ENCODE measurements around the gene IL15RA.
"Not testable (repeated sequence)": the region's sequence is repeated elsewhere in the genome, so short reads cannot be mapped to it uniquely, and the experiment has no call there.

Gene IL15RA

DNA sequence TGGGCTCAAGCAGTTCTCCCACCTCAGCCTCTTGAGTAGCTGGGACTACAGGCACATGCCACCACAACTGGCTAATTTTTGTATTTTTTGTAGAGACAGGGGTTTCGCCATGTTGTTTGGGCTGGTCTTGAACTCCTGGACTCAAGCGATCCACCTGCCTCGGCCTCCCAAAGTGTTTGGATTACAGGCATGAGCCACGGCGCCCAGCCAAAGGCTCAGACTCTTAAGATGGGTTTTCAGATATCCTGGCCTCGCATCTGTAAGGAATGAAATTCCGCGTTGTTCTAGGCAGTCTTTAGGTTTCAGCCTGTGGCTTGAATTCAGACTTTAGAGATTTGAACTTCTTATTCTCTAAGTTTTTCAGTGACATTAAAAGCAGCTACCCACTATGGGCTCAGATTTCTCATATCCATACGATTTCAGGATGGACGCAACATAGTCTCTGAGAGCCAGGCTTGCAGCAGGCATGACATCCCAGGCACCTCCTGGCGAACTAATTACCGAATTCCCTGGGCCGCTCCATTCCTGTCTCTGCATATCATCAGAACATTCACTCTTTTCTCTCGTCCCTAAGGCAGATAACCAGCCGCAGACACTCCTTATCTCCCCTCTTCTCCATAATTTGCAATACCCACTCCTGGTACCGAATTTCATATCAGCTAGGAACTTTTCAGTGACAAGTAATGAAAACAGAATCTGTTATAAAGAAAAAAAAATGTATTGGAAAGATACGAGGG, 29.7 kb downstream of the IL15RA start:
- Histone ChIP-seq H2AFZ (ENCODE audit: low read depth) (no peak overlapping the region), H3K9ac (no peak overlapping the region), H3K27me3 (ENCODE audit: insufficient read depth, low read depth) (no peaks in the 10 kb centered on the region), H3K36me3 (ENCODE audit: insufficient read depth) (no peaks in the 10 kb centered on the region), H4K20me1 (ENCODE audit: insufficient read depth) (no peaks in the 10 kb centered on the region), H3K4me1 (ENCODE audit: low read depth, poor library complexity, severe bottlenecking) (no peaks in the 10 kb centered on the region), H3K4me3 (IDR thresholded peaks at IDR 0.05; ENCODE audit: insufficient read depth, low read depth, low read length) (no peak overlapping the region), H3K27ac (no peak overlapping the region), H3K79me2 (ENCODE audit: insufficient read depth, low read depth) (no peaks in the 10 kb centered on the region), H3K4me2 (no peak overlapping the region)
- TF ChIP-seq, protein P1, sequence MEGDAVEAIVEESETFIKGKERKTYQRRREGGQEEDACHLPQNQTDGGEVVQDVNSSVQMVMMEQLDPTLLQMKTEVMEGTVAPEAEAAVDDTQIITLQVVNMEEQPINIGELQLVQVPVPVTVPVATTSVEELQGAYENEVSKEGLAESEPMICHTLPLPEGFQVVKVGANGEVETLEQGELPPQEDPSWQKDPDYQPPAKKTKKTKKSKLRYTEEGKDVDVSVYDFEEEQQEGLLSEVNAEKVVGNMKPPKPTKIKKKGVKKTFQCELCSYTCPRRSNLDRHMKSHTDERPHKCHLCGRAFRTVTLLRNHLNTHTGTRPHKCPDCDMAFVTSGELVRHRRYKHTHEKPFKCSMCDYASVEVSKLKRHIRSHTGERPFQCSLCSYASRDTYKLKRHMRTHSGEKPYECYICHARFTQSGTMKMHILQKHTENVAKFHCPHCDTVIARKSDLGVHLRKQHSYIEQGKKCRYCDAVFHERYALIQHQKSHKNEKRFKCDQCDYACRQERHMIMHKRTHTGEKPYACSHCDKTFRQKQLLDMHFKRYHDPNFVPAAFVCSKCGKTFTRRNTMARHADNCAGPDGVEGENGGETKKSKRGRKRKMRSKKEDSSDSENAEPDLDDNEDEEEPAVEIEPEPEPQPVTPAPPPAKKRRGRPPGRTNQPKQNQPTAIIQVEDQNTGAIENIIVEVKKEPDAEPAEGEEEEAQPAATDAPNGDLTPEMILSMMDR (conservative IDR thresholded peaks at IDR 0.05; ENCODE audit: low read depth, low read length), result no peak

DNA sequence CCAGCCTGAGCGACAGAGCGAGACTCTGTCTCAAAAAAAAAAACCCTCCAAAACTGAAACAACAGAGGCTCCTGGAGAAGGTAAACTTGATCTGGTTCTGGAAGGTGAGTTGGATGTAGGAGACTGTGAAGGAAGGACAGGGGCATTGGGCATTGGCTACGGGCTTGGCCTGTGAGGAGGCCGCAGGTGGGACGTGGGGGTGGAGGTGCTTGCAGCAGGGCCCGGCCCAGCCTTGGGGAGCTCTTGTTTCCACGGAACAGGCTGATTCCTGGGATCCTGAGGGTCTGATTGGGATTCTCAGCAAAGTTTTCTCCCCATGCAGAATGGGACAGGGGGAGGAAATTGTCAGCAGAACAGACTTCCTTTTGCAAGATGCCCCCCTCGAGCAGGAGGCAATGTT, 30.6 kb downstream of the IL15RA start:
- Histone ChIP-seq H3K4me3 (IDR thresholded peaks at IDR 0.05; ENCODE audit: insufficient read depth, low read depth, low read length) (no peak overlapping the region), H3K36me3 (ENCODE audit: insufficient read depth) (no peaks in the 10 kb centered on the region), H4K20me1 (ENCODE audit: insufficient read depth) (no peaks in the 10 kb centered on the region), H3K4me2 (no peak overlapping the region), H3K4me1 (ENCODE audit: low read depth, poor library complexity, severe bottlenecking) (no peaks in the 10 kb centered on the region), H3K79me2 (ENCODE audit: insufficient read depth, low read depth) (no peaks in the 10 kb centered on the region), H3K9ac (no peak overlapping the region), H3K27me3 (ENCODE audit: insufficient read depth, low read depth) (no peaks in the 10 kb centered on the region), H2AFZ (ENCODE audit: low read depth) (no peak overlapping the region), H3K27ac (no peak overlapping the region)
- TF ChIP-seq, protein P1 (conservative IDR thresholded peaks at IDR 0.05; ENCODE audit: low read depth, low read length), result no peak

DNA sequence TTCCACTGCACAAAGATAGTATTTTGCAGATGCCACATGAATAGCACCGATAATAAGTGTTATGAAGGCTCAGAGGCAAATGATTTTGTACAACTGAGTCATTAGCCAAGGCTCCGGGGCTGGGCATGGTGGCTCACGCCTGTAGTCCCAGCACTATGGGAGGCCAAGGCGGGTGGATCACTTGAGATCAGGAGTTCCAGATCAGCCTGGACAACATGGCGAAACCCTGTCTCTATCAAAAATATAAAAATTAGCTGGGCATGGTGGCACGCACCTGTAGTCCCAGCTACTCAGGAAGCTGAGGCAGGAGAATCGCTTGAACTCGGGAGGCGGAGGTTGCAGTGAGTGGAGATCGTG, 30.9 kb downstream of the IL15RA start:
- H3K4me2 ChIP-seq; H2AFZ ChIP-seq (ENCODE audit: low read depth); H3K4me3 ChIP-seq (IDR thresholded peaks at IDR 0.05; ENCODE audit: insufficient read depth, low read depth, low read length); H3K27me3 ChIP-seq (ENCODE audit: insufficient read depth, low read depth); H3K79me2 ChIP-seq (ENCODE audit: insufficient read depth, low read depth); H3K9ac ChIP-seq; H3K4me1 ChIP-seq (ENCODE audit: low read depth, poor library complexity, severe bottlenecking); H3K36me3 ChIP-seq (ENCODE audit: insufficient read depth); H3K27ac ChIP-seq; H4K20me1 ChIP-seq (ENCODE audit: insufficient read depth): not testable (repeated sequence)

DNA sequence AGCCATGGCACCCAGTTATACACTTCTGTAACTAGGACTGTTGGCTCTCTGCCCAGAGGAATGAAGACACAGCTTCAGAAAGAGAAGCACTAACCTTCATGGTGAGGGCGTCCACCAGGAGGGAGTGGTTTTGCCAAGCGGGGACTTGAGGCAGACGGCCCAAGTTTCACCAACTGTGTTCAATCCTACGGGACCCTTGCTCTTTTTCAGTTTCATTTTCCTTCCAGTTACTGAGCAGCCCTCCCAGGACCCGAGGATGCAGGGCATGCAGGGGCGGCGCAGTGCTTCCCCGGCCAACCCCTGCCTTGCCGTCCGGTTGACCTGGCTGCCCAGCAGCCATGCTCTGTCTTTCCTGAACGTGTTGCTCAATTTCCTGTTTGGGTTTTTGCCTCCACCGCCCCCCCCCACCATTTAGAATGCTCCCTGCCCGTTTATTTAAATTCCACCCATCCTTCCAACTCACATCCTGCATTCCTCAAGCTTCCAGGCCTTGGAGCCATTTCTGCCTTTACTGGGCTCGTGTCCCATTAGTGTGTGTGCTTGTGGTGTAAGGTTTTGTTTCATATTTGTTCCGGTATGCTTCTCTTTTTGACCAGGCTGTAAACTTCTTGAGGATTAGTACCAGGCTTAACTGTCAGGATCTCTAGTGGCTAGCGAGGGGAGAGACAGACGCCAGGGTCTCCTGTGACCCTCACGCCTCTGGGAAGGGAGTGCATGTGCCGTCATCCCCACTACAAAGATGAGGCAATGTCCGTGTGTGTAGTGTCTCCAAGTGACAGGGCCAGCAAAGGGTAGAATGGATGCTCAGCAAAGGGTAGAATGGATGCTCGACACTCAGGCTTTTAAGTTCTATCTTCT, 31.6 kb downstream of the IL15RA start:
- no peak overlapping the region for H3K27ac ChIP-seq
- no peak overlapping the region for H2AFZ ChIP-seq (ENCODE audit: low read depth)

More for the DNA sequence above, 31.6 kb downstream of the IL15RA start:
- no peaks in the 10 kb centered on the region for H3K79me2 ChIP-seq (ENCODE audit: insufficient read depth, low read depth)
- no peak overlapping the region for H3K9ac ChIP-seq
- no peaks in the 10 kb centered on the region for H3K4me1 ChIP-seq (ENCODE audit: low read depth, poor library complexity, severe bottlenecking)
- H3K27me3 ChIP-seq (ENCODE audit: insufficient read depth, low read depth), result no peaks in the 10 kb centered on the region
- TF ChIP-seq, protein P1 (conservative IDR thresholded peaks at IDR 0.05; ENCODE audit: low read depth, low read length), result no peak
- H3K4me3 ChIP-seq (IDR thresholded peaks at IDR 0.05; ENCODE audit: insufficient read depth, low read depth, low read length), result no peak overlapping the region
- no peaks in the 10 kb centered on the region for H4K20me1 ChIP-seq (ENCODE audit: insufficient read depth)
- no peak overlapping the region for H3K4me2 ChIP-seq
- no peaks in the 10 kb centered on the region for H3K36me3 ChIP-seq (ENCODE audit: insufficient read depth)

Measured in KMS-11 (cell line).